Fibroblast of villous mesenchyme (primary cell): ENCODE results near the gene UQCR10. TPM values are rescaled to one million over a fixed set of nuclear protein-coding genes. Genes with fewer than 3 reads are reported as not detected.

Experiments used
- DNase-seq: peaks from one replicate; pipeline ENCODE4 v3.0.0-alpha.2; 2010; ENCODE audit warnings: low read depth
- H3K4me3 ChIP-seq: 2 replicates; pipeline ENCODE4 v1.5.1; 2011; ENCODE audit warnings: low read depth, mild to moderate bottlenecking, low read length
- total RNA-seq: library from RNA; depleted of rRNA; stranded (reverse); fragments of >200 nt; gene quantifications from 2 replicates; pipeline ENCODE4 v1.2.3, GENCODE V29; 2012
- TF ChIP-seq, protein P1 (sequence below): IDR thresholded peaks from 2 replicates; pipeline ENCODE4 v1.5.1; 2012; ENCODE audit warnings: low read depth, mild to moderate bottlenecking, low read length; ENCODE audit not compliant: insufficient read depth

UQCR10 gene
- total RNA-seq, 1 donor = 59.6 TPM

GRCh38 chr22:29737251-29738117, 29.7 kb upstream of the UQCR10 start:
- no peak for DNase-seq
- TF ChIP-seq, protein P1, sequence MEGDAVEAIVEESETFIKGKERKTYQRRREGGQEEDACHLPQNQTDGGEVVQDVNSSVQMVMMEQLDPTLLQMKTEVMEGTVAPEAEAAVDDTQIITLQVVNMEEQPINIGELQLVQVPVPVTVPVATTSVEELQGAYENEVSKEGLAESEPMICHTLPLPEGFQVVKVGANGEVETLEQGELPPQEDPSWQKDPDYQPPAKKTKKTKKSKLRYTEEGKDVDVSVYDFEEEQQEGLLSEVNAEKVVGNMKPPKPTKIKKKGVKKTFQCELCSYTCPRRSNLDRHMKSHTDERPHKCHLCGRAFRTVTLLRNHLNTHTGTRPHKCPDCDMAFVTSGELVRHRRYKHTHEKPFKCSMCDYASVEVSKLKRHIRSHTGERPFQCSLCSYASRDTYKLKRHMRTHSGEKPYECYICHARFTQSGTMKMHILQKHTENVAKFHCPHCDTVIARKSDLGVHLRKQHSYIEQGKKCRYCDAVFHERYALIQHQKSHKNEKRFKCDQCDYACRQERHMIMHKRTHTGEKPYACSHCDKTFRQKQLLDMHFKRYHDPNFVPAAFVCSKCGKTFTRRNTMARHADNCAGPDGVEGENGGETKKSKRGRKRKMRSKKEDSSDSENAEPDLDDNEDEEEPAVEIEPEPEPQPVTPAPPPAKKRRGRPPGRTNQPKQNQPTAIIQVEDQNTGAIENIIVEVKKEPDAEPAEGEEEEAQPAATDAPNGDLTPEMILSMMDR = no peak

GRCh38 chr22:29738118-29738815, 28.9 kb upstream of the UQCR10 start:
- no peak for DNase-seq
- TF ChIP-seq, protein P1 = no peak
- H3K4me3 ChIP-seq = no peak overlapping the region

More at GRCh38 chr22:29737251-29738117, 29.7 kb upstream of the UQCR10 start:
- H3K4me3 ChIP-seq = no peak overlapping the region

GRCh38 chr22:29739346-29739875, 27.8 kb upstream of the UQCR10 start:
- TF ChIP-seq, protein P1 = no peak
- DNase-seq = no peak
- no peak overlapping the region for H3K4me3 ChIP-seq

DNA sequence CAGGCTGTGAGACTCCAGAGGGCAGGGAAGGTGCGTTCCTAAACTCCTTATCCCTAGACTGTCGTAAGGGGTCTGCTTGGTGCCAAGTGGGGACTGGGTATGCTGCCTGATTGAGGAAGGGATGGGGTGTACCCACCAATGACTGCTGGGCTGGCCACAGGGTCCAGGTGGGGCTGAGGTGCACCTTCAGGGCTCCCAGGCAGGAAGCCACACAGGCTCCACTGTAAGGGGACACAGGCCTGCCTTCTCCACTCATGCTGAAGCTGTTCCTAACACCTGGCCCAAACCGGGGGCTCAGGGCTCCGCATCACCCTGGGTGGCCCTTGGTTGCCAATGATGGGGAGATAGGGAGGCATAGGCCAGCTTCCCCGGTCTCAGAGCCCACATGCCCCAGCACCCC, 27.0 kb upstream of the UQCR10 start:
- no peak overlapping the region for H3K4me3 ChIP-seq
- TF ChIP-seq, protein P1 = no peak
- no peak for DNase-seq

- DNase-seq = no peak
- TF ChIP-seq, protein P1 = no peak
- no peak overlapping the region for H3K4me3 ChIP-seq
Observed at GRCh38 chr22:29741926-29742325, 25.2 kb upstream of the UQCR10 start.

- TF ChIP-seq, protein P1 = no peak
- DNase-seq = no peak
- H3K4me3 ChIP-seq = no peak overlapping the region
Observed at GRCh38 chr22:29742326-29742725, 24.8 kb upstream of the UQCR10 start.
